K562 (cell line): Measurements from ENCODE around the gene PSMD10. TPM values are rescaled to one million over a fixed set of nuclear protein-coding genes. Genes with fewer than 3 reads are reported as not detected.

Experiments
- SUPT5H ChIP-seq: fragments of 450-650 bp; IDR thresholded peaks from 2 replicates; pipeline ENCODE4 v1.6.1; 2016
- polyA plus RNA-seq, 8 experiments: library from polyadenylated mRNA; depleted of rRNA in 4 of 8; stranded (reverse) in 5 of 8; unstranded in 3 of 8; fragments of >200 nt; fragmentation: Nextera tagmentation in 2 of 8; fragmentation: Illumina TruSeq in 1 of 8; extraction: Ambion mirVana in 2 of 8; extraction: Trizol in 1 of 8; gene quantifications; 2 replicates each; pipeline versions ENCODE4 v1.2.1 to v1.2.3, GENCODE V29; 2011 to 2014; ENCODE audit warnings: inconsistent platforms in 1 of 8, missing spikeins in 1 of 8
- total RNA-seq, 7 experiments: library from RNA; depleted of rRNA in 6 of 7; stranded (reverse); fragments of >200 nt in 6 of 7; fragmentation: Illumina TruSeq in 2 of 7; extraction: Trizol in 2 of 7; gene quantifications; 2 replicates each; pipeline versions ENCODE4 v1.2.1 to v1.2.3, GENCODE V29; 2011 to 2021; ENCODE audit warnings: low replicate concordance in 1 of 7
- TF ChIP-seq, protein P1 (sequence below): fragments of 450-650 bp; IDR thresholded peaks from 2 replicates; pipeline ENCODE4 v1.6.1; 2016; ENCODE audit warnings: mild to moderate bottlenecking, moderate library complexity
- TF ChIP-seq, protein P2 (sequence below): fragments of 450-650 bp; IDR thresholded peaks from 2 replicates; pipeline ENCODE4 v1.7.0; 2016; ENCODE audit warnings: borderline replicate concordance
- TF ChIP-seq, protein P3 (sequence below): fragments of 250-450 bp; sonication (Bioruptor Pico); IDR thresholded peaks from 2 replicates; pipeline ENCODE4 v1.9.0; 2021; ENCODE audit warnings: mild to moderate bottlenecking, inconsistent platforms

PSMD10 gene
- total and polyA plus RNA-seq, 9 of the 15 experiments (the other 6 are each of a cell fraction or from before 2014, with no cell fraction given), result 47.8 to 163 (median 70.4) TPM

DNA sequence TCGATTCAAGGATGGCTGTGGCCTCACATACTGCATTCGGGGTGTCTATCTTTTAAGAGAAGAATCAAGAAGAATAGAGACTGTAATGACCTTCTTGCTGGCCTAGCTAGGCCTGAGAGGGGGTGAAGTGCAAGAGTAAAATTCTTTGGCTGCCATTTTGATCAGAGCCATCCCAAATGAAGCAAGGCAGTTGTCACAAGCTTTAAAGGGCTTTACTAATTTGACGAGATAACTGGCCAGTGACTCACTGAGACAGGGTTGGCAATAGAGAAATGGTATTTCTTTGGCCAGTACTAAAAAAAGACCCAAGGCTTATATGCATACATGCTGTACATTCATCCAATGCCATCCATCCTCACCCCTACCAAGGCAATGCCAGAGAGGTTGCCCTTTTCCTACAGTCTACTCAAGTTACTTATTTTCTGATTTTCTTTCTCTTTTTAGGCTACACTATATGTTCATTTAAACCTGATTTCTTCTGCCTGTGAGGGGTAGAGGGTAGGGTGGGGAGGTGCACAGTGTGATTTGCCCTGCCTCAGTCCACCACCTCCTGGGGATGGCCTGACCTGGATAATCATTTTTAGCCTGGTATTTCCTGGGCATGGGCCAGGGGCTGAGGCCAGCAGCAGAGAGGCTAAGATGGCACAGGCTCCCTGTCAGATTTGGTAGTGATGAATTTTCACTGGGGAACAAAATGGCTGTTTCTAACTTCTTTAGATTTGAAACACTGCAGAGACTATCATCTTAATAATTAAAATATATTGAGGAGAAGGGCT is 32.4 kb upstream of the PSMD10 start (continued):
- TF ChIP-seq, protein P1, sequence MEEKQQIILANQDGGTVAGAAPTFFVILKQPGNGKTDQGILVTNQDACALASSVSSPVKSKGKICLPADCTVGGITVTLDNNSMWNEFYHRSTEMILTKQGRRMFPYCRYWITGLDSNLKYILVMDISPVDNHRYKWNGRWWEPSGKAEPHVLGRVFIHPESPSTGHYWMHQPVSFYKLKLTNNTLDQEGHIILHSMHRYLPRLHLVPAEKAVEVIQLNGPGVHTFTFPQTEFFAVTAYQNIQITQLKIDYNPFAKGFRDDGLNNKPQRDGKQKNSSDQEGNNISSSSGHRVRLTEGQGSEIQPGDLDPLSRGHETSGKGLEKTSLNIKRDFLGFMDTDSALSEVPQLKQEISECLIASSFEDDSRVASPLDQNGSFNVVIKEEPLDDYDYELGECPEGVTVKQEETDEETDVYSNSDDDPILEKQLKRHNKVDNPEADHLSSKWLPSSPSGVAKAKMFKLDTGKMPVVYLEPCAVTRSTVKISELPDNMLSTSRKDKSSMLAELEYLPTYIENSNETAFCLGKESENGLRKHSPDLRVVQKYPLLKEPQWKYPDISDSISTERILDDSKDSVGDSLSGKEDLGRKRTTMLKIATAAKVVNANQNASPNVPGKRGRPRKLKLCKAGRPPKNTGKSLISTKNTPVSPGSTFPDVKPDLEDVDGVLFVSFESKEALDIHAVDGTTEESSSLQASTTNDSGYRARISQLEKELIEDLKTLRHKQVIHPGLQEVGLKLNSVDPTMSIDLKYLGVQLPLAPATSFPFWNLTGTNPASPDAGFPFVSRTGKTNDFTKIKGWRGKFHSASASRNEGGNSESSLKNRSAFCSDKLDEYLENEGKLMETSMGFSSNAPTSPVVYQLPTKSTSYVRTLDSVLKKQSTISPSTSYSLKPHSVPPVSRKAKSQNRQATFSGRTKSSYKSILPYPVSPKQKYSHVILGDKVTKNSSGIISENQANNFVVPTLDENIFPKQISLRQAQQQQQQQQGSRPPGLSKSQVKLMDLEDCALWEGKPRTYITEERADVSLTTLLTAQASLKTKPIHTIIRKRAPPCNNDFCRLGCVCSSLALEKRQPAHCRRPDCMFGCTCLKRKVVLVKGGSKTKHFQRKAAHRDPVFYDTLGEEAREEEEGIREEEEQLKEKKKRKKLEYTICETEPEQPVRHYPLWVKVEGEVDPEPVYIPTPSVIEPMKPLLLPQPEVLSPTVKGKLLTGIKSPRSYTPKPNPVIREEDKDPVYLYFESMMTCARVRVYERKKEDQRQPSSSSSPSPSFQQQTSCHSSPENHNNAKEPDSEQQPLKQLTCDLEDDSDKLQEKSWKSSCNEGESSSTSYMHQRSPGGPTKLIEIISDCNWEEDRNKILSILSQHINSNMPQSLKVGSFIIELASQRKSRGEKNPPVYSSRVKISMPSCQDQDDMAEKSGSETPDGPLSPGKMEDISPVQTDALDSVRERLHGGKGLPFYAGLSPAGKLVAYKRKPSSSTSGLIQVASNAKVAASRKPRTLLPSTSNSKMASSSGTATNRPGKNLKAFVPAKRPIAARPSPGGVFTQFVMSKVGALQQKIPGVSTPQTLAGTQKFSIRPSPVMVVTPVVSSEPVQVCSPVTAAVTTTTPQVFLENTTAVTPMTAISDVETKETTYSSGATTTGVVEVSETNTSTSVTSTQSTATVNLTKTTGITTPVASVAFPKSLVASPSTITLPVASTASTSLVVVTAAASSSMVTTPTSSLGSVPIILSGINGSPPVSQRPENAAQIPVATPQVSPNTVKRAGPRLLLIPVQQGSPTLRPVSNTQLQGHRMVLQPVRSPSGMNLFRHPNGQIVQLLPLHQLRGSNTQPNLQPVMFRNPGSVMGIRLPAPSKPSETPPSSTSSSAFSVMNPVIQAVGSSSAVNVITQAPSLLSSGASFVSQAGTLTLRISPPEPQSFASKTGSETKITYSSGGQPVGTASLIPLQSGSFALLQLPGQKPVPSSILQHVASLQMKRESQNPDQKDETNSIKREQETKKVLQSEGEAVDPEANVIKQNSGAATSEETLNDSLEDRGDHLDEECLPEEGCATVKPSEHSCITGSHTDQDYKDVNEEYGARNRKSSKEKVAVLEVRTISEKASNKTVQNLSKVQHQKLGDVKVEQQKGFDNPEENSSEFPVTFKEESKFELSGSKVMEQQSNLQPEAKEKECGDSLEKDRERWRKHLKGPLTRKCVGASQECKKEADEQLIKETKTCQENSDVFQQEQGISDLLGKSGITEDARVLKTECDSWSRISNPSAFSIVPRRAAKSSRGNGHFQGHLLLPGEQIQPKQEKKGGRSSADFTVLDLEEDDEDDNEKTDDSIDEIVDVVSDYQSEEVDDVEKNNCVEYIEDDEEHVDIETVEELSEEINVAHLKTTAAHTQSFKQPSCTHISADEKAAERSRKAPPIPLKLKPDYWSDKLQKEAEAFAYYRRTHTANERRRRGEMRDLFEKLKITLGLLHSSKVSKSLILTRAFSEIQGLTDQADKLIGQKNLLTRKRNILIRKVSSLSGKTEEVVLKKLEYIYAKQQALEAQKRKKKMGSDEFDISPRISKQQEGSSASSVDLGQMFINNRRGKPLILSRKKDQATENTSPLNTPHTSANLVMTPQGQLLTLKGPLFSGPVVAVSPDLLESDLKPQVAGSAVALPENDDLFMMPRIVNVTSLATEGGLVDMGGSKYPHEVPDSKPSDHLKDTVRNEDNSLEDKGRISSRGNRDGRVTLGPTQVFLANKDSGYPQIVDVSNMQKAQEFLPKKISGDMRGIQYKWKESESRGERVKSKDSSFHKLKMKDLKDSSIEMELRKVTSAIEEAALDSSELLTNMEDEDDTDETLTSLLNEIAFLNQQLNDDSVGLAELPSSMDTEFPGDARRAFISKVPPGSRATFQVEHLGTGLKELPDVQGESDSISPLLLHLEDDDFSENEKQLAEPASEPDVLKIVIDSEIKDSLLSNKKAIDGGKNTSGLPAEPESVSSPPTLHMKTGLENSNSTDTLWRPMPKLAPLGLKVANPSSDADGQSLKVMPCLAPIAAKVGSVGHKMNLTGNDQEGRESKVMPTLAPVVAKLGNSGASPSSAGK, result no peak
- no peak for TF ChIP-seq SUPT5H
- TF ChIP-seq, protein P2, sequence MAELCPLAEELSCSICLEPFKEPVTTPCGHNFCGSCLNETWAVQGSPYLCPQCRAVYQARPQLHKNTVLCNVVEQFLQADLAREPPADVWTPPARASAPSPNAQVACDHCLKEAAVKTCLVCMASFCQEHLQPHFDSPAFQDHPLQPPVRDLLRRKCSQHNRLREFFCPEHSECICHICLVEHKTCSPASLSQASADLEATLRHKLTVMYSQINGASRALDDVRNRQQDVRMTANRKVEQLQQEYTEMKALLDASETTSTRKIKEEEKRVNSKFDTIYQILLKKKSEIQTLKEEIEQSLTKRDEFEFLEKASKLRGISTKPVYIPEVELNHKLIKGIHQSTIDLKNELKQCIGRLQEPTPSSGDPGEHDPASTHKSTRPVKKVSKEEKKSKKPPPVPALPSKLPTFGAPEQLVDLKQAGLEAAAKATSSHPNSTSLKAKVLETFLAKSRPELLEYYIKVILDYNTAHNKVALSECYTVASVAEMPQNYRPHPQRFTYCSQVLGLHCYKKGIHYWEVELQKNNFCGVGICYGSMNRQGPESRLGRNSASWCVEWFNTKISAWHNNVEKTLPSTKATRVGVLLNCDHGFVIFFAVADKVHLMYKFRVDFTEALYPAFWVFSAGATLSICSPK, result no peak
- TF ChIP-seq, protein P3, sequence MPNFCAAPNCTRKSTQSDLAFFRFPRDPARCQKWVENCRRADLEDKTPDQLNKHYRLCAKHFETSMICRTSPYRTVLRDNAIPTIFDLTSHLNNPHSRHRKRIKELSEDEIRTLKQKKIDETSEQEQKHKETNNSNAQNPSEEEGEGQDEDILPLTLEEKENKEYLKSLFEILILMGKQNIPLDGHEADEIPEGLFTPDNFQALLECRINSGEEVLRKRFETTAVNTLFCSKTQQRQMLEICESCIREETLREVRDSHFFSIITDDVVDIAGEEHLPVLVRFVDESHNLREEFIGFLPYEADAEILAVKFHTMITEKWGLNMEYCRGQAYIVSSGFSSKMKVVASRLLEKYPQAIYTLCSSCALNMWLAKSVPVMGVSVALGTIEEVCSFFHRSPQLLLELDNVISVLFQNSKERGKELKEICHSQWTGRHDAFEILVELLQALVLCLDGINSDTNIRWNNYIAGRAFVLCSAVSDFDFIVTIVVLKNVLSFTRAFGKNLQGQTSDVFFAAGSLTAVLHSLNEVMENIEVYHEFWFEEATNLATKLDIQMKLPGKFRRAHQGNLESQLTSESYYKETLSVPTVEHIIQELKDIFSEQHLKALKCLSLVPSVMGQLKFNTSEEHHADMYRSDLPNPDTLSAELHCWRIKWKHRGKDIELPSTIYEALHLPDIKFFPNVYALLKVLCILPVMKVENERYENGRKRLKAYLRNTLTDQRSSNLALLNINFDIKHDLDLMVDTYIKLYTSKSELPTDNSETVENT (CRISPR knock-in tag), result no peak
